ENCODE data around the gene ARSH.

ARSH gene

GRCh38 chrX:3006495-3006894, at the start of gene ARSH:
TSS of gene ARSH (plus strand) at chrX:3006546. CDS start at chrX:3006613, 67 bp downstream.
- no peak for TF ChIP-seq CTCF (IDR thresholded peaks at IDR 0.05)

- no peak for TF ChIP-seq CTCF (IDR thresholded peaks at IDR 0.05)
Measured at GRCh38 chrX:2958199-2958598, 48.1 kb upstream of the ARSH start.

GRCh38 chrX:2960861-2961515, 45.4 kb upstream of the ARSH start:
- TF ChIP-seq CTCF (IDR thresholded peaks at IDR 0.05), result no peak

GRCh38 chrX:2962381-2962780, 44.0 kb upstream of the ARSH start:
- TF ChIP-seq CTCF (IDR thresholded peaks at IDR 0.05), result no peak

- TF ChIP-seq CTCF (IDR thresholded peaks at IDR 0.05), result no peak
Measured at GRCh38 chrX:2965965-2966364, 40.4 kb upstream of the ARSH start.

GRCh38 chrX:2967012-2967411, 39.3 kb upstream of the ARSH start:
- TF ChIP-seq CTCF (IDR thresholded peaks at IDR 0.05), result no peak

GRCh38 chrX:2967584-2967983, 38.8 kb upstream of the ARSH start:
- no peak for TF ChIP-seq CTCF (IDR thresholded peaks at IDR 0.05)
